Neural crest cell (in vitro differentiated cells): ENCODE results near the gene SETBP1. TPM values are rescaled to one million over a fixed set of nuclear protein-coding genes. Genes with fewer than 3 reads are reported as not detected.

Experiments
- DNase-seq: peaks from one replicate; pipeline ENCODE4 v3.0.0; 2021; ENCODE audit warnings: low read depth, mixed read lengths, low spot score
- H3K27ac Mint-ChIP-seq: one replicate; pipeline ENCODE4 v1.8.0; 2021; ENCODE audit warnings: mild to moderate bottlenecking, mixed read lengths; ENCODE audit not compliant: unreplicated experiment
- H3K27me3 Mint-ChIP-seq: 2 replicates; pipeline ENCODE4 v1.8.0; 2021; ENCODE audit warnings: low read depth, mild to moderate bottlenecking, mixed read lengths
- H3K36me3 Mint-ChIP-seq: 2 replicates; pipeline ENCODE4 v1.8.0; 2021; ENCODE audit warnings: low read depth, mild to moderate bottlenecking, mixed read lengths
- H3K4me1 Mint-ChIP-seq: 2 replicates; pipeline ENCODE4 v1.8.0; 2021; ENCODE audit warnings: mixed read lengths
- H3K4me3 Mint-ChIP-seq: one replicate; pipeline ENCODE4 v1.8.0; 2021; ENCODE audit warnings: mild to moderate bottlenecking, mixed read lengths
- H3K9me3 Mint-ChIP-seq: 2 replicates; pipeline ENCODE4 v1.8.0; 2021; ENCODE audit warnings: mixed read lengths
- CTCF ChIP-seq: fragments of 200-600 bp; sonication (generic); conservative IDR thresholded peaks from 2 replicates; pipeline ENCODE4 v1.5.0; 2021; ENCODE audit warnings: antibody characterized with exemption, mild to moderate bottlenecking
- total RNA-seq: library from RNA; stranded (reverse); gene quantifications from 2 replicates; pipeline ENCODE4 v1.2.1, GENCODE V29; 2021

SETBP1 gene
- total RNA-seq, 1 donor from 2014 or later: 38.9 TPM

GRCh38 chr18:44750774-44751173, 70.1 kb downstream of the SETBP1 start:
- Mint-ChIP-seq H3K36me3 (peaks cover 22% of the 10 kb centered on the region), H3K9me3 (no peaks in the 10 kb centered on the region), H3K4me3 (no peak overlapping the region), H3K4me1 (peaks cover 24% of the 10 kb centered on the region), H3K27me3 (no peaks in the 10 kb centered on the region), H3K27ac (no peak overlapping the region)
- no peak for TF ChIP-seq CTCF
- DNase-seq: no peak

- Mint-ChIP-seq H3K4me1 (no peaks in the 10 kb centered on the region), H3K27ac (no peak overlapping the region), H3K4me3 (no peak overlapping the region), H3K27me3 (no peaks in the 10 kb centered on the region), H3K9me3 (no peaks in the 10 kb centered on the region), H3K36me3 (peaks cover 27% of the 10 kb centered on the region)
- no peak for TF ChIP-seq CTCF
- DNase-seq: no peak
Measured at GRCh38 chr18:44754567-44754966, 73.9 kb downstream of the SETBP1 start.

- no peak overlapping the region for H3K4me3 Mint-ChIP-seq
- peaks cover 12% of the 10 kb centered on the region for H3K36me3 Mint-ChIP-seq
- H3K9me3 Mint-ChIP-seq: no peaks in the 10 kb centered on the region
- H3K27ac Mint-ChIP-seq: no peak overlapping the region
- H3K27me3 Mint-ChIP-seq: no peaks in the 10 kb centered on the region
- TF ChIP-seq CTCF: no peak
- no peak for DNase-seq
- no peaks in the 10 kb centered on the region for H3K4me1 Mint-ChIP-seq
Measured at GRCh38 chr18:44758861-44759631, 78.4 kb downstream of the SETBP1 start.

- no peaks in the 10 kb centered on the region for H3K27me3 Mint-ChIP-seq
- H3K9me3 Mint-ChIP-seq: no peaks in the 10 kb centered on the region
- TF ChIP-seq CTCF: no peak
- no peak overlapping the region for H3K4me3 Mint-ChIP-seq
- peaks cover 2% of the 10 kb centered on the region for H3K4me1 Mint-ChIP-seq
- DNase-seq: no peak
- no peak overlapping the region for H3K27ac Mint-ChIP-seq
- peaks cover 12% of the 10 kb centered on the region for H3K36me3 Mint-ChIP-seq
Measured at GRCh38 chr18:44759925-44760342, 79.2 kb downstream of the SETBP1 start.

GRCh38 chr18:44761812-44762211, 81.1 kb downstream of the SETBP1 start:
- Mint-ChIP-seq H3K4me1 (peaks cover 12% of the 10 kb centered on the region), H3K4me3 (no peak overlapping the region), H3K36me3 (peaks cover 14% of the 10 kb centered on the region), H3K27ac (no peak overlapping the region), H3K9me3 (peaks cover 2% of the 10 kb centered on the region), H3K27me3 (no peaks in the 10 kb centered on the region)
- no peak for DNase-seq
- no peak for TF ChIP-seq CTCF
